ENCODE measurements around the gene E2F4. TPM values are rescaled to one million over a fixed set of nuclear protein-coding genes. Genes with fewer than 3 reads are reported as not detected.
A peak's percentile ranks its signal among the peaks of the same experiment; 100 is the strongest.

Gene E2F4, protein sequence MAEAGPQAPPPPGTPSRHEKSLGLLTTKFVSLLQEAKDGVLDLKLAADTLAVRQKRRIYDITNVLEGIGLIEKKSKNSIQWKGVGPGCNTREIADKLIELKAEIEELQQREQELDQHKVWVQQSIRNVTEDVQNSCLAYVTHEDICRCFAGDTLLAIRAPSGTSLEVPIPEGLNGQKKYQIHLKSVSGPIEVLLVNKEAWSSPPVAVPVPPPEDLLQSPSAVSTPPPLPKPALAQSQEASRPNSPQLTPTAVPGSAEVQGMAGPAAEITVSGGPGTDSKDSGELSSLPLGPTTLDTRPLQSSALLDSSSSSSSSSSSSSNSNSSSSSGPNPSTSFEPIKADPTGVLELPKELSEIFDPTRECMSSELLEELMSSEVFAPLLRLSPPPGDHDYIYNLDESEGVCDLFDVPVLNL
- 95.3 and 123 TPM in 2 replicates for total RNA-seq (2014; rRNA removed; shearing (Covaris generic))

DNA sequence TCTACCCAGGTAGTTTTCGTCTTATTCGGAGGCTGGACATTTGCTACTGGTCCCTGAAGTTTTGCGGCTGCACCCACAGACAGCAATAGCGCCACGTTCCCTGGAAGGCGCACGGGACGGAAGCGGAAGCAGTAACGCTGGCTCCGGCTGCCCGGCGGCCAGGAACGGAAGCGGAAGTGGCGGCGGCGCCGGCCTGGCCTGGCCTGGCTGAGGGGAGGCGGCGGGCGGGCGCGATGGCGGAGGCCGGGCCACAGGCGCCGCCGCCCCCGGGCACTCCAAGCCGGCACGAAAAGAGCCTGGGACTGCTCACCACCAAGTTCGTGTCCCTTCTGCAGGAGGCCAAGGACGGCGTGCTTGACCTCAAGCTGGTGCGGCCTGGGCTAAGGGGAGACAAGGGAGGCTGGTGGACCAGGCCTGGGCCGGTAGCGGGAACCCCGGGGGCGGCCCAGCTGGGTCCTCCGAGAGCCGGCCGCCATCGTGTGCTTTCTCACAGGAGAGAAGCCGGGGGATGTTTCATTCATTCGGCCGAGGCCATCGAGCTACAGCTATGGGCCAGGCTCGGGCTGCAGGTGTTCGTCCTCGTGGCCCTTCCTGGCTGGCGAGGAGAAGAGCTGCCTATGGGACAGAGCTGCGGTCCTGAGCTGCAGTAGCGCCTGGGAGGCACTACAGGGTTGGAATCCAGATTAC lies at the start of gene E2F4:
TSS of gene E2F4 (plus strand) at position 161 of the 687 bp plus-strand sequence. CDS start at position 234, 73 bp downstream.
- in situ Hi-C loops (cut with HindIII; ENCODE audit: low sequenced_read_pairs), result no loop called here
- peak; percentile 94 for DNase-seq (ENCODE audit: low spot score)

DNA sequence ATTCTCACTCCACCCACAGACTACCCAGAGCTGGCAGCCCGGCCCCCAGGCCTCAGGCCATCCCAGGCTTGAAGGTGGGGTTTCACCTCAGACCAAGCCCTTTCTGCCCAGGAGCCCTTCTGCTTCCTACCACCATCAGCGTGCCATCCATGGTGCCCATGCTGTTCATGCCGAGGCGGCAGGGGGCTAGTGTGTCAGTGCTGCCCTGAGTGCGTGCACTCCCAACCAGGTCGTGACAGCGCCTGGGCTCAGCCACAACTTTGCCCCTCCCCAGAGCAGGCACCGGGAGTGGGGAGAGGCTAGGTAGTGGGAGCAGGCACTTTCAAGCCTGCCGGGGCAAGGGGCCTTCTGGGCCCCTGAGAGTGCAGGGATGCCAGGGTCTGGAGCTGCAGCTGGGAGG lies 49.6 kb upstream of the E2F4 start:
- in situ Hi-C loops (cut with HindIII; ENCODE audit: low sequenced_read_pairs), result no loop called here
- no peak for DNase-seq (ENCODE audit: low spot score)

DNA sequence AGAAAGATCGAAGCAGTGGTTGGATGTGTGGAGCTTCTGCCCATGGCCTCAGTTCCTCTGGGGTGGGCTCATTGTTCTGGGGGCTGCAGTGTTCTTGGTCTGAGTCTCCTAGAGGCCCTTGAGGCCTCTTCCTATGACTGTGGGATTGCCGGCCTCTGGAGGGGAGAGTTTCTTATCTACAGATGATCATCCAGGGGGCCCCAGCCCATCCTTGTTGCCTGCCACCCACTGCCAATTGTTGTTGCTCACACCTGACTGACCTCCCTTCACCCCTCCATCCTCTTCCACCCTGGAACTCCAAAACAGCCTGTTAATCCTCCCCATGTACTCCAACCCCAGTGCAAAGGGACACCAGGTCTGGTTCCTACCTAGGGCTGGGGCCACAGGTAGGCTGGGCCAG lies 47.0 kb upstream of the E2F4 start:
- no peak for DNase-seq (ENCODE audit: low spot score)
- in situ Hi-C loops (cut with HindIII; ENCODE audit: low sequenced_read_pairs), result no loop called here

DNA sequence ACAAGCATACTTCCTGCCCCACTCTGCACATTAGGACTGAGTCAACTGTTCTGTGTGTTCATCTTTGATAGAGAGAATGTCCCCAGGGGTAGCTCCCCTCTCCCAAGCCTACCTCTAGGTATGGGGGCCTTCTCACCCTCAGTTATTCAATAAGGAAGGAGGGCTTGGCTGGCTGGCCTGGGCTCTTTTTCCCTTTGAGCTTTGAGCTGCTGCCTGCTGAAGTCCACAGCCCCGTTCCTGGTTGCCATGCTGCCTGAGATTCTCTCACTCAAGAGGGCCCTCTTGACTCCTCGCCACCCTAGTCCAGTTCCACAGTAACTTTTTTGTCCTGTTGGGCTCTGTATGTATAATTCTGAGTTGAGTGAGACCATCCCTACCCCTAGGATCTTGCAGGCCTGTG lies 46.2 kb upstream of the E2F4 start:
- DNase-seq (ENCODE audit: low spot score), result no peak
- in situ Hi-C loops (cut with HindIII; ENCODE audit: low sequenced_read_pairs), result no loop called here

DNA sequence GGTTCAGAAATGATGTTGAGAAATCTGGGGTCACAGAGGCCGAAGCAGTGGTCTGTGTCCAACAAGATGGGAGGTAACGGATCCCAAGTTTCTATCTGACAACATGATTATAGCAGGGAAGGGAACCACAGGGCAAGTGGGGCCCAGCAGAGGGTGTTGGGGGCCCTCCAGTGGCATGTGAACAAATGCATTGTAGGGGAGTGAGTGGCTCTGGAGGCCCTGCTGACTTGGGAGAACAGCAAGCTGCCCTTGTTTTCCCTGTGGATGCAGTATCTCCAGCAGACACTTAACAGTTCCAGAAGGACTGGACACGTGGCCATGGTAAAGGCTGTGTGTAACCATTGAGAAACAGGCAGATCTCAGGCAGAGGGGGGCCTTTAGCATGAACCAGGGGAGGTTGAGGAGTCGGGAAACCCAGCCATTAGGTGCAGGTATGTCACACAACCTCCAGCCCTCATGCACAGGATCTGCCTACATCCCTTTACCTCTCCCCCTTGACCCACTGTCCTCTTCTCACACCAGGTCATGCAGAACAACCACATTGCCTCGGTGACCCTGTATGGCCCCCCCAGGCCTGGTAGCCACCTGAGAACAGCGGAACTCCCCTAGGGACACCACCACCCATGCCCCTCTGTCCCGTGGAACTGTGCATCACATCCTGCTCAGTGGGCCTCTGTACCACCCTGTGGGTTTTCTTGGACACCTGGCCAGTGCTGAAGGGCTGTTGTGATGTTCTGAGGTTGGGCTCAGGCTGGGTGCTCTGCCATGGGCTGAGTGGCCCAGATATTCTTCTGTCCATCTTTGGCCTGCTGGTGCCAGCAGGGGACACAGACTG lies 45.2 kb upstream of the E2F4 start:
- in situ Hi-C loops (cut with HindIII; ENCODE audit: low sequenced_read_pairs), result no loop called here
- DNase-seq (ENCODE audit: low spot score), result no peak

DNA sequence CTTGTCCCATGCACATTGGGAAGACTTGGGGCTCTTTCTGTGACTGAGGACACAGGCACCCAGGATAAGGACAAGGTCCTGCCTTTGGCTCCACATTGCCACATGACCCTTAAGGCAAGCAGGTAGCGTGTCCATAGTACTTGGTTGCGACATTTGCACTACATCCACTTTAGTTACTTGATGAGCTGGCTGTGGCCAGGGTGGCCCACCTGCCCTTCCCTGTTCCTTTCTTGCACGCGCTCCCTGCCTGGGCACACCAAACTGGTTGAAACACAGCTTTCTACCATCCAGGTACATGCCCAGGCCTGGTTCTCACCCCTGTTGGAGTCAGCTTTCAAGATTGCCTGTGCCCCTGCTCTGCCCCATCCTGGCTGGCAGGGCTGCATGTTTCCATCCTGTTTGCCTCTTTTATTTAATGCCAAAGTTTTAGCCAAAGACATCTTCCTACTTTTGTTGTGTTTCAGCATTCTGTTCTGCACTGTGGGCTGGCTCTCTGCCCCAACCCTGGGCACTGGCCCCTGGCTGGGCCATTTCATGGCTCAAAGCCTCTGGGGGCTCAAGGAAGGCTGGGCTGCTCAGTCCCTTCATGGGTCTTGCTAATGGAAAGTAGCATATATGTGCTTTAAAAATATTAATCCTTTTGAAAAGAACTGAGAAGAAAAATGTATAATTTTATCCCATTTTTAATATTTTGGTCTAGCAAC lies 44.4 kb upstream of the E2F4 start:
- no peak for DNase-seq (ENCODE audit: low spot score)
- in situ Hi-C loops (cut with HindIII; ENCODE audit: low sequenced_read_pairs), result no loop called here

DNA sequence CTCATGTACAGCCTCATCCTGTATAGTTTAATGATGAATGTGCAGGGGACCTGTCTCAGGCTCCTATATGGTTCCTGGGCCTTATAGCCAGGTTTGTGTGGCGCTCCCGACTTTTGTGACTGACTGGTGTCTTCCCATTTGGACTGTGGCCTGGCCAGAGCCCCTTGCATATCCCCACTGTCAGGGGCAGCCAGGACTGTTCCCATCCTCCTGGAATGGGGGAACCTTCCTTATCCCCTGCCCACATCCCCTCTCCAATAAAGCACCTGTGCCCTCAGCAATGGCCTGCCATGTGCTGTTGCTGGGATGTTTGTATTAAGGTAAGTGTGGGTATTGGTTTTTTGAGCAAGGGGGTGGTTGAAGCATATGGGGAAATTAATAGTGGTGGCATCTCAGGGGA lies 43.7 kb upstream of the E2F4 start:
- DNase-seq (ENCODE audit: low spot score), result no peak
- in situ Hi-C loops (cut with HindIII; ENCODE audit: low sequenced_read_pairs), result no loop called here

DNA sequence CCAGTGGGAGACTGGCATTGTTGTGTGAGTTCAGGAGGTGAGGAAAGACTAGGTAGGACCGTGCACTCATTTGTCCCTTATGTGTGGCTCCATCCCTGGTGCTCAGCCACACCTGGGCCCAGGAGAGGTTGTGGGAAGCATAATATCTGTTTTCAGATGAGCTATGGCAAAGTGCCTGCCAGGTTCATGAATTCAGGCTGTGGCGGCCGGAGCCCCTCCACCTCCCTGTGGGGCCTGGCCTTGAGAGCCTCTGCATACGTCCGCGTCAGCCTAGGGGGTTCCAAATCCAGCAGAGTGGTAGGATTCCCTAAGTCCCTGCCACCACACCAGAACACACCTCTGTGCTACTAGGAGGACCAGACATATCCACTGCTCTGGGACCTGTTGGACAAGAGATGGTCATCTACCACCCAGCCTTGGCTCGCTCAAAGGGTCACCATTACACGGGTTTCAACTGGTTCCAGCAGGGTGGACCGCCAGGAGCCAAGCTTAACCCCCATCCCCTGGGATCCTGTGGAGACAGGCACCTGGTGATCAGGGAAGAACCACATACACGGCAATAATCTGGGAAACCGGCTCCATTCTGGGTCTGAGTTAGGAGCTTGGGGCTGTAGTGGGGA lies 43.2 kb upstream of the E2F4 start:
- no peak for DNase-seq (ENCODE audit: low spot score)

DNA sequence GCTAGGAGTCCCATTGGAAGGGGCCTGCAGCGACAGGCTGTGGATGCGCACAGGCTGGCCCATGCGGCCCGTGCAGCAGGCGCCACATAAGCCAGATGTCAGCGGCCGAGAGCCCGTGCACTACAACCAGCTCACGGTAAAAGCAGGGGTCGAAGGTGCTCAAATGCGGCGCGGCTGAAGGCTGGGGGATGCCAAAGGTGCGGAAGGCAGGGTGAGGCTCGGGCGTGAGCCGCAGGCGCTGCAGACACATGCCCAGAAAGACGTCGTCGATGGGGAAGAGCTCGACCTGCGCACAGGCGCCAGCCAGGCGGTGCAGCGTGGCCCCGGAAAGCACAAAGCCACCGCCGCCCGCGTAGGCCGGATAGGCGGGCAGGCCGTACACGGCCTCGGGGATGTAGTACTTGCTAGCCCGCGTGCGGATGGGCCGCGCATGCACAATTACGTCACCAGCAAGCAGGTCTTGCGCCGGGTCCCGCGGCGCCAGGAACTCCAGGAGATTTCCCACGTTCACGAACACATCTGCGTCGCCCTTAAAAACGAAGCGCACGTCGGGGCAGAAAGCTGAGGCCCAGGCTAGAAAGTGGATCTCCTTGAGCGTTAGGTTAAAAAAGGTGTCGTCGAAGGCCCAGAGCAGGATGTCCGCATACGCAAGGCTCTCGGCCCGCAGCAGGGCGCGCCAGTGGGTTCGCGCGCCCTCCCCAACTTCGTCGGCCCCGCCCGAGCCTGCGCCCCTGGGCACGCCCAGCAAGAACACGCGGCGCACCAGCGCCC lies 42.5 kb upstream of the E2F4 start:
- no peak for DNase-seq (ENCODE audit: low spot score)
- in situ Hi-C loops (cut with HindIII; ENCODE audit: low sequenced_read_pairs), result no loop called here

More for the DNA sequence above, 43.2 kb upstream of the E2F4 start:
- in situ Hi-C loops (cut with HindIII; ENCODE audit: low sequenced_read_pairs), result no loop called here

DNA sequence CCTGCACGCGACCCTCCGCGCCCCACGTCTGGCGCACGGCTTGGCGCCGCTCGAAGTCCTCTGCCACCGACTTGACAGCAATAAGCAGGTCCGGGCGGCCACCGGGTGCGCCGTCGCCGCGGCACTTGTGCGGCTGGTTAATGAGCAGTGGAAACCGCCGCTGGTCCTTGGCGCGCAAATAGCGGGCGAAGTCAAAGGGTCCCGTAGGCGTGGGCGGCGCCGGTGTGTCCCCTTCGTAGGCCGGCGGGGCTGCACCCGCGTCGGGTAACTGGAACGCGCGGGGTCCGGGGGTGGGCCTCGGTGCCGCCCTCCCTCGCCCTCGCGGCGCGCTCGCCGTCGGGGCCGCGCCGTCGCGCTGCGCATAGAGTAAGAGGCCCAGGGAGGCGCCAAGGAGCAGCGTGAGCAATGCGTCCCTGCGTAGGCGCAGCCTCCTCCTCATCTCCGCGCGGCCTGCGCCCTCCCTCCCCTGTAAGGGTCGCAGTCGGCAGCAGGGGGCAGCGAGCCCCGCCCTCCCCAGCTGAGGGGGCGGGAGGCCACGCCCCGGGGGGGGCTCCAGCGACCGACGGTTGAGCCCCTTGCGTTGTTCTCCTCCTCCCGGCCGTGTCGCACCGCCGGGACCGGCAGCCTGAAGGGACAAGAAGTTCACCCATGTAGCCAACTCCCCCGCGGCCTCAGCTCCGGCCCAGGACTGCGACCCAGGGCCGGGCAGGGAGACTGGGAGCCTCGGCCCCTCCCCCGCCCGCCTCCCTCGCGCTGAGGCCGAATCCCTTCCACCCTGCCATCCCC lies 41.7 kb upstream of the E2F4 start:
- no peak for DNase-seq (ENCODE audit: low spot score)
- in situ Hi-C loops (cut with HindIII; ENCODE audit: low sequenced_read_pairs), result no loop called here

DNA sequence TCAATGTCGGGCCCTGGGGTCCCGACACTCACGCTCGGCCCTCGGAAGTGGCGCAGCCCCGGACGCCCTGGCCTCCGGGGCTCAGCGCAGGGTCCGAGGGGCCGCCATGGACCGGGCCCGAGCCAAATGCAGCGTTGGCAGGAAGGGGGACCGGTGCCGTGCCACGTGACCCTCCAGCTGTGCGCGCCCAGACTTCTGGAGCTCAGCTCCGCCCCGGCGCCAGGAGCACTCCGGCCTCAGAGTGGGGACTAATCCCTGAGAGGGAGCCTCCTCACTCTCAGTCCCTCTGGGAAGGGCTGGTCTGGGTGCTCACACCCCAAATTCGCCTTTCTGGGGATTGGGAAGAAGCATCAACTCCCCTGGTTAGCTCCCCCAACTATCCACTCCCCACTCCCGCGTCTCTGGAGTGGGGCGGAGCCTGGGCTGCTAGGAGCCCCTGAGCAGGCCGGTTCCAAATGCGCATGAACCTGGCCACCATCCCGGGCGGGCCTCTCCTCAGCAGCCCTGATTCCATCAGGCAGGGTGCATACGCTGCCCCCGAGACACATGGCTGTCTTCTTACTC lies 41.0 kb upstream of the E2F4 start, which contains the start of gene B3GNT9:
TSS of gene B3GNT9 (minus strand) at position 166 of the 564 bp plus-strand sequence. CDS start 513 bp downstream, outside the sequence.
- in situ Hi-C loops (cut with HindIII; ENCODE audit: low sequenced_read_pairs), result no loop called here
- DNase-seq (ENCODE audit: low spot score), result no peak

DNA sequence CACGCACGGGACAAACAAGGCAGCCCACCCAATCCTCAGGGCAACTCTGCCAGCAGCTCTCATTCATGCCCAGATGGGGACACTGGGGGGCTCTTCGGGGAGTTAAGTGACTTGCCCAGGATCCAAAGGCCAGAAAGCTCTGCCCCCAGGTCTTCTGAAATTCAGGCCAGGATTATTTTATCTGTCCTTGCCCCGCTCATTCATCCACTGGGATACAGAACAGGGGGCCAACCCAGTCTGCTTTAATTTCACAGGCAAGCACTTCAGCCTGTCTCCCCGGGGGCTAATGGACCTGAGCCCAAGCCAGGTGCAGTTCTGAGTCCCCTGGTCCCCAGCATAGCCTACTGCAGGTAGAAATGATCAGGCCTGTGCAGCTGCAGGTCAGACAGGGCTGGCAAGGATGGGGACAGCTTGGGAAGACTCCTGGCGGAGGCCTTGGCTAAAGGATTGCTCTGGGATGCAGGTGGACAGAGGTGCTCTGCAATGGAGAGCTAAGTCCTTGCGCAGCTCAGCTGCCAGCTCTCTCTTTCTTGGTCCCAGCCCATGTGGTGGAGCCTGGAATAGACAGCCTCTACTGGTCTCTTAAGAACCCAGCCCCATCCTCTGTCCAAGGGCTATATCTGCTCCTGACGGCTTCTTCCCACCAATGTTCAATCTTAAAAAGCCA lies 40.4 kb upstream of the E2F4 start:
- in situ Hi-C loops (cut with HindIII; ENCODE audit: low sequenced_read_pairs), result no loop called here
- no peak for DNase-seq (ENCODE audit: low spot score)

DNA sequence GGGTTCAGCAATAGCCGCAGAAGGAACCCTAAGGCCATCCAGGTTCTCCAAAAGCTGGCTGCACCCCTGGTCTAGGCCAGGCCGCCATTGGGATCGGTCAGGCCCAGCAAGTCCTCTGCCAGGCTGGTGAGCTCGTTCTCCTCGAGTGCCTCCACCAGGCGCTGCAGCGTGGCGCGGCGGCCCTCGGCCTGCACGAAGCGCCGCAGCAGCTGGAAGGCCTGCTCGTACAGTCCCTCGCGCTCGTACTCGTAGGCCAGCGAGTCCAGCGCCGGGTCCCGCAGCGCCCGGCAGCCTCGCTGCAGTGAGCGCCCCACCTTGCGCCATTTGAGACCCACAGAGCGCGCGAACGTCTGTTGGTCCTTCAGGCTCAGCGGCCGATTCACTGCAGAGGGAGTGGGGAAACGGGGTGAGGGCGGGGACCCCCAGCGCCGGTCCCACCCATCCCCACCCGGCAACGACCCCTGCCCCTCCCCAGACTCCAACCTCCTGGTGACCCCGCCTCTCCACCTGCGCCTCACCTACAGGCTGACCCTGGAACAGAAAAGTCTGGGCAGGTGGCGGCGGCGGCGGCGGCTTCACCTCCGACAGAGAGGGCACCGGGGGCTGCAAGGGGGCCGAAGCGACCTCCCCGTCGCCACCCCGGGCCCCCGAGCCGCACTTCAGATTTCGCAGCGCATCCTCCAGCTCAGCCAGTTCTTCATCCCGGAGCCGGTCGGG lies 37.2 kb upstream of the E2F4 start:
- DNase-seq (ENCODE audit: low spot score), result no peak
- in situ Hi-C loops (cut with HindIII; ENCODE audit: low sequenced_read_pairs), result no loop called here

DNA sequence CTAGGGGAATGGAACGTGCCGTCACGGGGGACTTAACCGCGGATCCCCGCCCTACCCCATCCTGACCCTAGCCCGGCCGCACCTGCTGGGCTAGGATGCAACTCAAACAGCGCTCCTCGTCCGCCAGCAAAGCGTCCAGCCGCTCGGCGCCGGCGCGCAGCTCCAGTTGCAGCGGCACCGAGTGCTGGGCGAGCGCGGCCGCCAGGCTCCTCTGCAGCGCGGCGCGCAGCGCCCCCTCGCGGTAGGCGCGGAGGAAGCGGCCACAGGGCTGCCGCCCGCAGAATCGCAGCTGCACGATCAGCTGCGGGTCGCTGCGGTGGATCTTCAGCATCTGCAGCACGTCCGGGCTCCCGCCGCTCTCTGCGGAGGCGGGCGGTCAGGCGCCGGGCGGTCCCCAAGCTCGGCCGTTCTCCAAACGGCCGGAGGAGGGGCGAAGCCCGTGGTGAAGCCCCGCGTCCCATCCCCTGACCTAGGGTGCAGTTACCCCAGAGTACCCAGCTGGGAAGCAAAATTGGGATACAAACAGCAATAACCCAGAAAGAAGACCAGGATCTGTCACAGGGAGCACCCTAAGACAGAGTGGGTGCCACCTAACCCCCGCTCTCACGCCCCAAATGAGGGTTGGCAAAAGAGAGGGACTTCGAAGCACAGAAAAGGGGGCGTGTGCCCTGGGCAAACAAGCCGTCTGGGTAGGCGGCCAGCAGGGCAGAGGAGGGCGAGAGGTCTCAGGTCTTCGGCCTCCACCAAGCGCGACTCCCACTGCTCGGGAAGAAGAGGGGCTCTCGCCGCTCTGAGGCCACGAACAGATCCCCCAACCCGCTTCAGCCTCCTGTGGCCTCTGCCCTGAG lies 36.4 kb upstream of the E2F4 start:
- in situ Hi-C loops (cut with HindIII; ENCODE audit: low sequenced_read_pairs), result no loop called here
- DNase-seq (ENCODE audit: low spot score), result peak; percentile 63

All from G401 (cell line).